ENCODE measurements around the gene ADGRB2.

Gene ADGRB2

GRCh38 chr1:31735571-31735970 lies 28.6 kb downstream of the ADGRB2 start:
- DNase-seq (ENCODE audit: low read depth): no peak
- H3K4me3 ChIP-seq (replicated peaks; ENCODE audit: low read depth, low read length): no peak overlapping the region
- TF ChIP-seq CTCF (IDR thresholded peaks at IDR 0.05; ENCODE audit: low read length, missing control alignments): no peak

GRCh38 chr1:31734582-31735107 lies 29.5 kb downstream of the ADGRB2 start:
- no peak for DNase-seq (ENCODE audit: low read depth)
- TF ChIP-seq CTCF (IDR thresholded peaks at IDR 0.05; ENCODE audit: low read length, missing control alignments): no peak
- H3K4me3 ChIP-seq (replicated peaks; ENCODE audit: low read depth, low read length): no peak overlapping the region

- no peak for DNase-seq (ENCODE audit: low read depth)
- no peak for TF ChIP-seq CTCF (IDR thresholded peaks at IDR 0.05; ENCODE audit: low read length, missing control alignments)
- H3K4me3 ChIP-seq (replicated peaks; ENCODE audit: low read depth, low read length): no peak overlapping the region
These were observed 30.5 kb downstream of the ADGRB2 start for GRCh38 chr1:31733389-31734219.

GRCh38 chr1:31732751-31733289 lies 31.3 kb downstream of the ADGRB2 start:
- no peak for DNase-seq (ENCODE audit: low read depth)
- TF ChIP-seq CTCF (IDR thresholded peaks at IDR 0.05; ENCODE audit: low read length, missing control alignments): no peak
- no peak overlapping the region for H3K4me3 ChIP-seq (replicated peaks; ENCODE audit: low read depth, low read length)

- H3K4me3 ChIP-seq (replicated peaks; ENCODE audit: low read depth, low read length): no peak overlapping the region
- no peak for TF ChIP-seq CTCF (IDR thresholded peaks at IDR 0.05; ENCODE audit: low read length, missing control alignments)
- no peak for DNase-seq (ENCODE audit: low read depth)
These were observed 31.8 kb downstream of the ADGRB2 start for GRCh38 chr1:31732343-31732742.

GRCh38 chr1:31731049-31731565 lies 33.0 kb downstream of the ADGRB2 start:
- no peak for TF ChIP-seq CTCF (IDR thresholded peaks at IDR 0.05; ENCODE audit: low read length, missing control alignments)
- no peak for DNase-seq (ENCODE audit: low read depth)
- no peak overlapping the region for H3K4me3 ChIP-seq (replicated peaks; ENCODE audit: low read depth, low read length)

Measured in fibroblast of pulmonary artery (primary cell).